Ishikawa (cell line): ENCODE measurements around the gene PARP16.

Experiments used
- CEBPB ChIP-seq: IDR thresholded peaks from 2 replicates; pipeline ENCODE4 v1.6.1; 2012
- CREB1 ChIP-seq: IDR thresholded peaks from 2 replicates; pipeline ENCODE4 v1.6.1; 2012; ENCODE audit warnings: low read depth
- EGR1 ChIP-seq: IDR thresholded peaks from 2 replicates; pipeline ENCODE4 v1.6.1; 2012
- EP300 ChIP-seq: IDR thresholded peaks from 2 replicates; pipeline ENCODE4 v1.6.1; 2012; ENCODE audit warnings: borderline replicate concordance
- FOXM1 ChIP-seq: IDR thresholded peaks from 2 replicates; pipeline ENCODE4 v1.6.1; 2012; ENCODE audit warnings: low read depth, borderline replicate concordance
- NFIC ChIP-seq: IDR thresholded peaks from 2 replicates; pipeline ENCODE4 v1.6.1; 2012
- RAD21 ChIP-seq: IDR thresholded peaks from 2 replicates; pipeline ENCODE4 v1.6.1; 2012; ENCODE audit warnings: low read depth
- TCF12 ChIP-seq: IDR thresholded peaks from 2 replicates; pipeline ENCODE4 v1.6.1; 2012; ENCODE audit warnings: low read depth
- TEAD4 ChIP-seq: IDR thresholded peaks from 2 replicates; pipeline ENCODE4 v1.6.1; 2012
- YY1 ChIP-seq: IDR thresholded peaks from 2 replicates; pipeline ENCODE4 v1.6.1; 2012; ENCODE audit warnings: low read depth
- ZBTB7A ChIP-seq: IDR thresholded peaks from 2 replicates; pipeline ENCODE4 v1.6.1; 2012; ENCODE audit warnings: low read depth
- TF ChIP-seq, protein P1 (sequence below): IDR thresholded peaks from 2 replicates; pipeline ENCODE4 v1.6.1; 2012; ENCODE audit warnings: low read depth, mild to moderate bottlenecking
- TF ChIP-seq, protein P2 (sequence below): IDR thresholded peaks from 2 replicates; pipeline ENCODE4 v1.6.1; 2012
- TF ChIP-seq, protein P3 (sequence below): IDR thresholded peaks from 2 replicates; pipeline ENCODE4 v1.6.1; 2012

Gene PARP16

DNA sequence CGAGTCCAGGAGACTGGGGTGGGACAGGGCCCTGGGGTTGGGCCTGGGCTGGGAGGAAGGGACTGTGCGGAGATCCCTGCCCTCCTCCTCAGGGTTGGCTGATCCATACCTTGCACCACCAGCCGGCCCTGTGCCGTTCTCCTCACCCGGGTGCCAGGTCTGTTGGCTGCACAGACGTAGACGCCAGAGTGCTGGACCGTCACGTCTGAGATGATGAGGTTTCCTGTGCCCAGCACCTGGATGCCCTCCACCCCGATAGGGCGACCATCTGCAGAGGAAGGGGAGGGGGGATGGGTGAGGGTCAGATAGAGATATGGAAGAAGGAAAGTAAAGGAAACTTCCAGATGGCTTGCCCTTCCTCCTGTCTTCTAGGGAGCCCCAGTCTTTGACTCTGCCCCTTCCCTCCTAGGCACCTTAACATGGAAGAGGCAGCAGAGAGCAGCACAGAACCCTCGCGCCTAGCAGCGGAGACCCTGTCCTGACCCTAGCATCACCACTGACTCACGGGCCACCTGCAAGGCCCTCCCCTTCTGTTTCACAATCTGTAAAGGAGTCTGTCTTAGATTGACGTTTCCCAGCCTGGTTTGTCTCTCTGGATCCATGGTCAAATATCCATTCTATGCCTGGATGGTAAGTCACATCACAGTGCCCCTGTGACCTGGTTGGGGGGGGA lies 46.6 kb upstream of the PARP16 start:
- no peak for TF ChIP-seq CREB1
- TF ChIP-seq, protein P1, sequence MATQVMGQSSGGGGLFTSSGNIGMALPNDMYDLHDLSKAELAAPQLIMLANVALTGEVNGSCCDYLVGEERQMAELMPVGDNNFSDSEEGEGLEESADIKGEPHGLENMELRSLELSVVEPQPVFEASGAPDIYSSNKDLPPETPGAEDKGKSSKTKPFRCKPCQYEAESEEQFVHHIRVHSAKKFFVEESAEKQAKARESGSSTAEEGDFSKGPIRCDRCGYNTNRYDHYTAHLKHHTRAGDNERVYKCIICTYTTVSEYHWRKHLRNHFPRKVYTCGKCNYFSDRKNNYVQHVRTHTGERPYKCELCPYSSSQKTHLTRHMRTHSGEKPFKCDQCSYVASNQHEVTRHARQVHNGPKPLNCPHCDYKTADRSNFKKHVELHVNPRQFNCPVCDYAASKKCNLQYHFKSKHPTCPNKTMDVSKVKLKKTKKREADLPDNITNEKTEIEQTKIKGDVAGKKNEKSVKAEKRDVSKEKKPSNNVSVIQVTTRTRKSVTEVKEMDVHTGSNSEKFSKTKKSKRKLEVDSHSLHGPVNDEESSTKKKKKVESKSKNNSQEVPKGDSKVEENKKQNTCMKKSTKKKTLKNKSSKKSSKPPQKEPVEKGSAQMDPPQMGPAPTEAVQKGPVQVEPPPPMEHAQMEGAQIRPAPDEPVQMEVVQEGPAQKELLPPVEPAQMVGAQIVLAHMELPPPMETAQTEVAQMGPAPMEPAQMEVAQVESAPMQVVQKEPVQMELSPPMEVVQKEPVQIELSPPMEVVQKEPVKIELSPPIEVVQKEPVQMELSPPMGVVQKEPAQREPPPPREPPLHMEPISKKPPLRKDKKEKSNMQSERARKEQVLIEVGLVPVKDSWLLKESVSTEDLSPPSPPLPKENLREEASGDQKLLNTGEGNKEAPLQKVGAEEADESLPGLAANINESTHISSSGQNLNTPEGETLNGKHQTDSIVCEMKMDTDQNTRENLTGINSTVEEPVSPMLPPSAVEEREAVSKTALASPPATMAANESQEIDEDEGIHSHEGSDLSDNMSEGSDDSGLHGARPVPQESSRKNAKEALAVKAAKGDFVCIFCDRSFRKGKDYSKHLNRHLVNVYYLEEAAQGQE: peak; percentile 53; the same call in 1 of the 2 replicates
- no peak for TF ChIP-seq TEAD4
- no peak for TF ChIP-seq TCF12

DNA sequence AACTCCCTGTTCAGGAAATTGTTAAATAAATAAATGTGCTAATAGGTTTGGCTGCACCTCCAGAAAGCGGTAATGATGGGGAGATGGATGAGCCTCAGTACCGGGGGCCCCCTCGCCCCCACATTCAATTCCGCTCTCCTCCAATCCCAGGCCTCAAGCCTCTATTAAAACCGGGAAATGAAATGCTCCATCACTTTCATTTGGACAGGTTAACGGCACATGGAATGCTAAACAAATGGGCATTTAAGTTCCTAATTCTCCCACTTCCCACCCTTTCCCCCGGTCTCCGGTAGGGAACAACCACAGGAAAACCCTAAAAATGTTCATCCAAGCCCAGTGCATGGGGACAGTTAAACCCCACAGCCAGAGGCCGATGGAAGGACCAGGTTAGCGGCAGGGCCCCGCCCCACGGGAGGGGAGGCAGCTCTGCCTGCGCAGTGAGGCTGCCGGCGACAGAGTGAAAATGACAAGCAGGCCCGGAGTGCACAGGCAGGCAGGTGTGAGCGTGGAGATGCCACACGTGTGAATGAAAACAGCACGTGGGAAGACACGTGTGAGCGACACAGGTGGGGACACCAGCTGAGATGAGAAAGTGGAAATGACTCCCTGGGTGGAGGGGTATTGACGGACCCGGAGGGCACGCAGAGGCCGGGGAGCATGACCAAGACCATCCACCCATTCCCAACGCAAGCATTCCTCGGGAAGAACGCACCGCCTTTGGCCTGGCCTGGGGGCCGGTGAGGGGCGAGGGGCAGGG lies 45.9 kb upstream of the PARP16 start:
- TF ChIP-seq NFIC (no peak), RAD21 (no peak), EGR1 (no peak)
- TF ChIP-seq, protein P2, sequence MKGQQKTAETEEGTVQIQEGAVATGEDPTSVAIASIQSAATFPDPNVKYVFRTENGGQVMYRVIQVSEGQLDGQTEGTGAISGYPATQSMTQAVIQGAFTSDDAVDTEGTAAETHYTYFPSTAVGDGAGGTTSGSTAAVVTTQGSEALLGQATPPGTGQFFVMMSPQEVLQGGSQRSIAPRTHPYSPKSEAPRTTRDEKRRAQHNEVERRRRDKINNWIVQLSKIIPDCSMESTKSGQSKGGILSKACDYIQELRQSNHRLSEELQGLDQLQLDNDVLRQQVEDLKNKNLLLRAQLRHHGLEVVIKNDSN: no peak

DNA sequence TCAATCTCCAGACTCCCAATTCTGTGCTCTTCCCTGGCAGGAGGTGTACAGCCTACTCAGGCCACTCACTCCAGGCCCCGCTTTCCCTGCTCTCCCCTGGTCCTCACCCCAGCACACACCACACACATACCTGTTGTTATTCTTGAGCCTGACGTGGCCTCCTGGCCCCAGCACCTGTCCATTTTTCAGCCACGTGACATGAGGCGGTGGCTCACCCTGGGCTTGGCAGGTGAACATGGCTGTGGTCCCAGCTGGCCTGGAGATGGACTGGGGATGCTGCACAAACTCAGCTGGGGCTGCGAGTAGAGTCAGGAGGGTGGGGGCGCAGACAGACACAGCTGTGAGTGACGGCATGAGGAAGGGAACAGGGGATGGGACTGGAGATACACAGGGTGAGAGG lies 45.1 kb upstream of the PARP16 start:
- no peak for TF ChIP-seq NFIC
- TF ChIP-seq, protein P3, sequence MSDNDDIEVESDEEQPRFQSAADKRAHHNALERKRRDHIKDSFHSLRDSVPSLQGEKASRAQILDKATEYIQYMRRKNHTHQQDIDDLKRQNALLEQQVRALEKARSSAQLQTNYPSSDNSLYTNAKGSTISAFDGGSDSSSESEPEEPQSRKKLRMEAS: no peak
- TF ChIP-seq, protein P2: no peak

DNA sequence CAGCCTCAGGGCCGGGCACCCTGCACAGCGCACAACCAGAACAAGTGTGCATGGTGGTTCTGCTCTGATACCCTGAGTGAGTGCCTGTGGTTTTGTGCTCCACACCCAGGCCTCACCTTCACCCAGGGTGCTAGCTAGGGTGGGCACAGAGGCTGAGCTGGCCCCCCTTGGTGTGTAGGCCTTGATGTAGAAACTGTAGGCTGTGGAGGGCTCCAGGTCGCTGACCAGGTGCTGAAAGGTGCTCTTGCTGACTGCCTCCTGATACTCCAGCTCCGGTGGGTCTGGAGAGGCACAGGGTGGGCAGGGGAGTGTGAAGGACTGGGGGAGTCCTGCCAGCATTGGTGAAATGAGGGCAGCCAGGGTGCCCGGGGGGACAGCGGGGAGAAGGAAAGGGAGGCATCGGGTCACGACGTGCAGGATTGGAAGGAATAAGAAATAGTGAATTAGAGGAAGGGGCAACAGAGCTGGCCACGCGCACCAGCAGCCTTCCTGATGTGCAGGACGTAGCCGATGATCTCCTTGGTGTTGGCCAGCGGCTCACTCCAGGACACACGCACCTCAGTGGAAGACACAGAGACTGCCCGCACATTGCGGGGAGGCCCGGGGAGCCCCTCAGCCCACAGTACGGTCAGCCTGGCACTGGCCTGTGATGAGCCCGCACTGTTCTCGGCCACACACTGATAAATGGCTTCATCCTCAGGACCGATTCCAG lies 44.4 kb upstream of the PARP16 start:
- TF ChIP-seq, protein P1: peak; percentile 83
- TF ChIP-seq, protein P3: no peak

DNA sequence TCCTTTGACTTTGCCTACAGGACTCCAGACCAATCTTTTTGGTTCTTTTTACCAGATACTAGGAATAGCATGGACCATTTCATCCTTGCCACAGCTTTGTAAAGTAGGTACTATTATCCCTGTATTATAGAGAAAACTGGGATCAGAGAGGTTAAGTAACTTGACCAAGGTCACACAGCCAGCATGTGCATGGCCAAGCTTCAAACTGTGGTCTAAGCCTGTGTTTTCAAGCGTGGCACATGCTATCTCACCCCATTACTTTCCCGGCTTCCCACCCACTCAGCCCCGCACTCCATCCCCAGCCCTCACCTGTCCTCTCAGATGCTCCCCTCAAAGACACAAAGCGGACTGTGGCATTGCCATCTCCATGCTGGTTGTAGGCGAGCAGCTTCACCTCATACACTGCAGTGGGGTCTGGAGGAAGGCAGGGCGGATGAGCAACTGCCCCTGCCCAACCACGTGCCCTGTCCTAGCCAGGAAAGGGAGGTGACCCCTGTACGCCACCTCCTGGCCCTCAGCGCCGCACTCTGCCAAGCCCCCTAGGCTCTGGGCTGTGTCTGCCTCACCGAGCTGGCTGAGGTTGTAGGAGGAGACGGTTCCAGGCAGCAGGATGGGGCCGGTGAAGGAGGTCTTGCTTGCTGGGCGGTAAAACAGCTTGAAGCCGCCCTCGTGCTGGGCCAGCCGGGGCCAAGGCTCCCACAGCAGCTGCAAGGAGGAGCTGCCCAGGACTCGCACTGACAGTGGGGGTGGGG lies 43.5 kb upstream of the PARP16 start:
- no peak for TF ChIP-seq EGR1
- TF ChIP-seq, protein P3: no peak

DNA sequence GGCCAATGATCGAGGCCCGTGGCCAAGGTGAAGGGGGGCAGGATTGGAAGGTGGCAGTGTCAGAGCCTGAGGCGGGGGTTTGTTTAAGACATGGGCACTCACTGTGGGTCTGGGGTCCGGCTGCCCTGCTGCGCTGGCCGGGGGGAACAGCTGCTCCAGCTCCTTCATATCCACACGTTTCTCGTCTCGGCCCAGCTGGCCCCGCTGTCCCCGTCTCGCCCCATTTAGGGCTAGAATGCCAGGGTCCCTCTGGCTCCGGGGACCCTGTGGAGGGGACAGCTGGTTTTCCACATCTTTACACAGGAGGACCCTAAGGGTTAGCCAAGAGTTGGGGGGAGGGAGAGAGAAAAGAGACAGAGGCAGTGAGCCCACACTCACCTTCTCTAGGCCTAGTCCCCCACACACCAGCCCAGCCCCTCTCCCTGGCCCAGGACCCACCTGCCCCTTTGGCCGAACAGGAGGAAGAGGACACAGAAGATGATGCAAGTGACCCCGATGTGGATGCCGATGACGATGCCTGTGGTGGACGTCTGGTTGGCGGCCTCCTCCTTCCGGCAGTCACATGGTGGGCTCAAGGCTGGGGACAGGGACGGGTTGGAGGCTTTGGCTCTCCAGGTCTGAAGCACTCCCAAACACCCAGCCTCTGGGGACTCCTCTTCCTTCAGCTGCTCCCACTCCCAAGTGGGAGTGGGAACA lies 42.8 kb upstream of the PARP16 start:
- TF ChIP-seq TCF12: no peak
- no peak for TF ChIP-seq ZBTB7A
- TF ChIP-seq, protein P2: no peak
- TF ChIP-seq YY1: no peak
- TF ChIP-seq, protein P1: no peak
- no peak for TF ChIP-seq EP300
- no peak for TF ChIP-seq NFIC
- no peak for TF ChIP-seq FOXM1
- TF ChIP-seq TEAD4: no peak
- TF ChIP-seq CREB1: no peak
- TF ChIP-seq EGR1: no peak
- no peak for TF ChIP-seq CEBPB
